K562 (cell line): ENCODE data around the gene TRIM49B. TPM values are rescaled to one million over a fixed set of nuclear protein-coding genes. Genes with fewer than 3 reads are reported as not detected.
"Not testable (repeated sequence)": the region's sequence is repeated elsewhere in the genome, so short reads cannot be mapped to it uniquely, and the experiment has no call there.

Experiments
- ATAC-seq: fragments of 200-7000 bp; cut with Tn5 transposase; 3 replicates; pipeline ENCODE4 v1.9.1; 2020; ENCODE audit warnings: moderate library complexity
- BruUV-seq: library from RNA; stranded (reverse); fragments of 400-500 nt; replicated peaks from 2 replicates; lab custom pipeline; 2021; lab: Mats Ljungman, UMichigan
- CTCF ChIA-PET: fragments of 300-600 bp; formaldehyde crosslinking; extraction: SDS; loops from one replicate; lab custom pipeline; 2021; ENCODE audit warnings: low intra/inter-chr PET ratio; lab: Yijun Ruan, JAX
- POLR2A ChIA-PET: fragments of 300-600, 350-650 bp; sonication (Branson Sonifier 250); formaldehyde crosslinking; extraction: SDS; loops from one replicate; lab custom pipeline; 2021; ENCODE audit warnings: antibody characterized with exemption, inconsistent platforms; lab: Yijun Ruan, JAX
- DNase-seq, 4 experiments: peaks; one replicate each; pipeline versions ENCODE4 v3.0.0 to v3.0.0-alpha.2; 2011 to 2018; ENCODE audit warnings: low spot score in 3 of 4, mixed read lengths in 3 of 4; ENCODE audit errors: extremely low read depth in 1 of 4
- FAIRE-seq: peaks from 2 replicates; lab custom pipeline; 2011; peaks lifted over from hg19 to GRCh38; lab: Jason Lieb, UNC
- H2AFZ ChIP-seq: 2 replicates; pipeline ENCODE4 v1.6.0; 2011; ENCODE audit warnings: low read depth, low read length, control low read depth, inconsistent platforms
- H3K27ac ChIP-seq: fragments of 200-600 bp; 3 replicates; pipeline ENCODE4 v1.8.0; 2011; ENCODE audit warnings: low read depth, mild to moderate bottlenecking, control low read depth, inconsistent platforms, low read length, moderate library complexity, mixed read lengths; ENCODE audit errors: extremely low read depth
- H3K27me3 ChIP-seq, 2 experiments: fragments of 300-600 bp in 1 of 2; 2 replicates in 1 of 2; 3 replicates in 1 of 2; pipeline versions ENCODE4 v1.6.0 to v1.8.0; 2011; ENCODE audit warnings: inconsistent platforms in 2 of 2, low read length in 2 of 2, mild to moderate bottlenecking in 1 of 2, mixed read lengths in 1 of 2, moderate library complexity in 1 of 2; ENCODE audit not compliant: control insufficient read depth in 2 of 2, insufficient read depth in 2 of 2
- H3K36me3 ChIP-seq: fragments of 300-600 bp; 3 replicates; pipeline ENCODE4 v1.8.0; 2011; ENCODE audit warnings: mild to moderate bottlenecking, low read length, inconsistent platforms; ENCODE audit not compliant: control insufficient read depth, insufficient read depth
- H3K4me1 ChIP-seq, 2 experiments: fragments of 200-600 bp in 1 of 2; replicated peaks in 1 of 2; 2 replicates in 1 of 2; 3 replicates in 1 of 2; pipeline versions ENCODE4 v1.5.1 to v1.8.0; 2011; ENCODE audit warnings: inconsistent platforms in 2 of 2, low read length in 2 of 2, mild to moderate bottlenecking in 1 of 2, mixed read lengths in 1 of 2, moderate library complexity in 1 of 2; ENCODE audit not compliant: control insufficient read depth in 2 of 2, insufficient read depth in 2 of 2
- H3K4me2 ChIP-seq: 2 replicates; pipeline ENCODE4 v1.6.1; 2011; ENCODE audit warnings: low read length, control low read depth, inconsistent platforms, mixed read lengths; ENCODE audit not compliant: insufficient read depth
- H3K4me3 ChIP-seq: fragments of 200-600 bp; sonication (generic), shearing (Covaris generic); 2 replicates; pipeline ENCODE4 v1.5.1; 2016; ENCODE audit warnings: control low read depth, inconsistent platforms
- H3K79me2 ChIP-seq: fragments of 200-600 bp; 3 replicates; pipeline ENCODE4 v1.8.0; 2011; ENCODE audit warnings: low read length, inconsistent platforms; ENCODE audit not compliant: control insufficient read depth, insufficient read depth
- H3K9ac ChIP-seq, 2 experiments: 2 replicates each; pipeline versions ENCODE4 v1.6.0 to v1.6.1; 2011; ENCODE audit warnings: low read depth in 2 of 2, low read length in 2 of 2, control low read depth in 1 of 2, inconsistent platforms in 1 of 2, mild to moderate bottlenecking in 1 of 2, mixed read lengths in 1 of 2; ENCODE audit not compliant: insufficient read depth in 1 of 2
- H3K9me1 ChIP-seq: one replicate; pipeline ENCODE4 v1.6.0; 2011; ENCODE audit warnings: inconsistent platforms, mild to moderate bottlenecking, low read length, moderate library complexity; ENCODE audit not compliant: control insufficient read depth, insufficient read depth
- H3K9me3 ChIP-seq: replicated peaks from 2 replicates; pipeline ENCODE4 v1.5.1; 2011; ENCODE audit warnings: low read depth, low read length, inconsistent platforms; ENCODE audit not compliant: control insufficient read depth, insufficient read depth
- H4K20me1 ChIP-seq: replicated peaks from 2 replicates; pipeline ENCODE4 v1.6.1; 2011; ENCODE audit warnings: low read length, inconsistent platforms, mixed read lengths; ENCODE audit not compliant: control insufficient read depth, insufficient read depth
- WGBS: fragments of 100-300 bp; shearing (Covaris generic); methylation state at CpG from one replicate; pipeline ENCODE4 v1.1.6; 2016; ENCODE audit warnings: low coverage, mixed read lengths; ENCODE audit not compliant: insufficient coverage; ENCODE audit errors: missing lambda C conversion rate; 5-methylcytosine and 5-hydroxymethylcytosine counted together
- in situ Hi-C: fragments of 300-500 bp; cut with MboI; formaldehyde crosslinking; loops from 4 replicates; pipeline ENCODE4 v1.15.0; 2018; ENCODE audit warnings: inconsistent platforms, mixed read lengths
- intact Hi-C: fragments of 100-400 bp; cut with micrococcal nuclease; formaldehyde crosslinking; loops from 2 replicates; pipeline ENCODE4 v1.14.2; 2022
- polyA plus RNA-seq, 8 experiments: library from polyadenylated mRNA; depleted of rRNA in 4 of 8; stranded (reverse) in 5 of 8; unstranded in 3 of 8; fragments of >200 nt; fragmentation: Nextera tagmentation in 2 of 8; fragmentation: Illumina TruSeq in 1 of 8; extraction: Ambion mirVana in 2 of 8; extraction: Trizol in 1 of 8; gene quantifications; 2 replicates each; pipeline versions ENCODE4 v1.2.1 to v1.2.3, GENCODE V29; 2011 to 2014; ENCODE audit warnings: inconsistent platforms in 1 of 8, missing spikeins in 1 of 8
- small RNA-seq: library from RNA; depleted of rRNA; stranded (forward); fragments of <200 nt; gene quantifications from one replicate; pipeline ENCODE3, GENCODE V24; 2014
- total RNA-seq, 7 experiments: library from RNA; depleted of rRNA in 6 of 7; stranded (reverse); fragments of >200 nt in 6 of 7; fragmentation: Illumina TruSeq in 2 of 7; extraction: Trizol in 2 of 7; gene quantifications; 2 replicates each; pipeline versions ENCODE4 v1.2.1 to v1.2.3, GENCODE V29; 2011 to 2021; ENCODE audit warnings: low replicate concordance in 1 of 7

TRIM49B gene
- total and polyA plus RNA-seq, 9 of the 15 experiments (the other 6 are each of a cell fraction or from before 2014, with no cell fraction given): not detected

DNA sequence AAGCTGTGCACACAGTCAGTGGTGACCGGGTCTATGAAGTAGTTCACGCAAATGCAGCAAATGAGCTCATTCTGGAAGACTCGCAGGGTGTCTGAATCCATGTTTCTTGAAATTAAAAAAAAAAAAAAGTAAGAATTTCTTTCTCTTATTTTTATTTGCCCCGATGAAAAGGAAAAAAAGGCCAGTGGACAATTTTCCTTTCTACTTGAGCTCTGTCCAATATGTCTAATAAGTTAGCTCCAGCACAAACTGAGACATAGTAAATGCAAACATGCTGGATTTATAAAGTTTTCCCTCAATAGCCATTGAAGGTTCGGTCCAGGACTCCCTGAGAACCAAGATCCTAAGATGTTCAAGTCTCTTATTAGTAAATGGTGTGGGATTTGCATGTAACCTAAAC is 30.4 kb downstream of the TRIM49B start, which contains the start of gene TRIM64C:
TSS of gene TRIM64C (minus strand) at position 101 of the 400 bp plus-strand sequence. CDS start at position 101, 0 bp downstream.
- CTCF ChIA-PET, H3K27ac ChIP-seq, H3K4me2 ChIP-seq, H3K36me3 ChIP-seq, H3K9ac ChIP-seq, H3K4me3 ChIP-seq, intact Hi-C loops, H3K79me2 ChIP-seq, H3K9me3 ChIP-seq, DNase-seq, H4K20me1 ChIP-seq, H3K4me1 ChIP-seq, FAIRE-seq, BruUV-seq, H3K9me1 ChIP-seq, in situ Hi-C loops, ATAC-seq, H3K27me3 ChIP-seq, POLR2A ChIA-PET, H2AFZ ChIP-seq: not testable (repeated sequence)
- 2% methylated on average over 4 of the region's 5 CpGs for WGBS

DNA sequence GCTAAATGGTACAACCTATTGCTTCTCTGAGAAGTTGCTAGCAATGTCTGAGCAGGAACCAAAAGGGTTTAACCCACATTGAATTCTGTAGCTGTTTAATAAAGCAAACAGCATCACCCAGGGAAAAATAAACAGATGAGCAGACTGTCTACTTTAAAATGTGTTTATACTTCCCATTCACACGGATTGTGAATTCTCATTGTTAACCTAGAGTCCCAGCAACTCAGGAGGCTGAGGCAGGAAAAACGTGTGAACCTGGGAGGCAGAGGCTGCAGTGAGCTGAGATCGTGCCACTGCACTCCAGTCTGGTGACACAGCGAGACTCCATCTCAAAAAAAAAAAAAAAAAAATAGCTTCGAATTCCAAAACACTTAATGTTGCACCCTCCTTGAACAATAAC is 41.3 kb downstream of the TRIM49B start:
- H3K9me1 ChIP-seq, ATAC-seq, FAIRE-seq, H3K4me3 ChIP-seq, H3K36me3 ChIP-seq, H3K27ac ChIP-seq, H3K9me3 ChIP-seq, H2AFZ ChIP-seq, CTCF ChIA-PET, in situ Hi-C loops, H4K20me1 ChIP-seq, BruUV-seq, H3K79me2 ChIP-seq, H3K4me1 ChIP-seq, H3K9ac ChIP-seq, H3K4me2 ChIP-seq, intact Hi-C loops, POLR2A ChIA-PET, H3K27me3 ChIP-seq, DNase-seq: not testable (repeated sequence)
- WGBS: 2% methylated on average over 5 of the region's 5 CpGs

Small RNA genes within 50 kb of the gene (small RNA-seq; reads per million reads assigned to genes)
- not detected for gene AC084851.1

Other genes with a start within 250 kb of the TRIM49B start
- gene TRIM51G, start 44.9 kb upstream of the TRIM49B start, total RNA-seq (2014; rRNA removed): not detected in 2 replicates
- not detected in 2 replicates for gene TRIM51G, start 44.9 kb upstream of the TRIM49B start, total RNA-seq (2014; rRNA removed; fragmentation: Illumina TruSeq; extraction: Trizol)
- not detected in 2 replicates for gene TRIM51G, start 44.9 kb upstream of the TRIM49B start, total RNA-seq (2015; rRNA removed; fragmentation: Illumina TruSeq; extraction: Trizol)
- gene TRIM51G, start 44.9 kb upstream of the TRIM49B start, total RNA-seq (2021): not detected in 2 replicates
- gene TRIM51G, start 44.9 kb upstream of the TRIM49B start, polyA plus RNA-seq (2011; rRNA removed): not detected in 2 replicates
- gene TRIM51G, start 44.9 kb upstream of the TRIM49B start, polyA plus RNA-seq (2014; fragmentation: Illumina TruSeq; extraction: Trizol): not detected in 2 replicates
- gene TRIM51G, start 44.9 kb upstream of the TRIM49B start, polyA plus RNA-seq (2014; fragmentation: Nextera tagmentation; extraction: Ambion mirVana): not detected
- not detected in 2 replicates for gene TRIM51G, start 44.9 kb upstream of the TRIM49B start, polyA plus RNA-seq (2014; rRNA removed)
- gene TRIM64C, start 30.3 kb downstream of the TRIM49B start, total RNA-seq (2014; rRNA removed): not detected in 2 replicates
- gene TRIM64C, start 30.3 kb downstream of the TRIM49B start, total RNA-seq (2014; rRNA removed; fragmentation: Illumina TruSeq; extraction: Trizol): not detected in 2 replicates
- gene TRIM64C, start 30.3 kb downstream of the TRIM49B start, total RNA-seq (2015; rRNA removed; fragmentation: Illumina TruSeq; extraction: Trizol): not detected in 2 replicates
- gene TRIM64C, start 30.3 kb downstream of the TRIM49B start, total RNA-seq (2021): not detected in 2 replicates
- not detected in 2 replicates for gene TRIM64C, start 30.3 kb downstream of the TRIM49B start, polyA plus RNA-seq (2011; rRNA removed)
- gene TRIM64C, start 30.3 kb downstream of the TRIM49B start, polyA plus RNA-seq (2014; fragmentation: Illumina TruSeq; extraction: Trizol): not detected in 2 replicates
- not detected for gene TRIM64C, start 30.3 kb downstream of the TRIM49B start, polyA plus RNA-seq (2014; fragmentation: Nextera tagmentation; extraction: Ambion mirVana)
- gene TRIM64C, start 30.3 kb downstream of the TRIM49B start, polyA plus RNA-seq (2014; rRNA removed): not detected in 2 replicates
- gene FOLH1, start 179.8 kb downstream of the TRIM49B start, total RNA-seq (2014; rRNA removed): not detected in 2 replicates
- not detected in 2 replicates for gene FOLH1, start 179.8 kb downstream of the TRIM49B start, total RNA-seq (2014; rRNA removed; fragmentation: Illumina TruSeq; extraction: Trizol)
- not detected in 2 replicates for gene FOLH1, start 179.8 kb downstream of the TRIM49B start, total RNA-seq (2015; rRNA removed; fragmentation: Illumina TruSeq; extraction: Trizol)
- not detected in 2 replicates for gene FOLH1, start 179.8 kb downstream of the TRIM49B start, total RNA-seq (2021)
- gene FOLH1, start 179.8 kb downstream of the TRIM49B start, polyA plus RNA-seq (2011; rRNA removed): not detected in 2 replicates
- gene FOLH1, start 179.8 kb downstream of the TRIM49B start, polyA plus RNA-seq (2014; fragmentation: Illumina TruSeq; extraction: Trizol): not detected in 2 replicates
- gene FOLH1, start 179.8 kb downstream of the TRIM49B start, polyA plus RNA-seq (2014; fragmentation: Nextera tagmentation; extraction: Ambion mirVana): not detected
- gene FOLH1, start 179.8 kb downstream of the TRIM49B start, polyA plus RNA-seq (2014; rRNA removed): not detected in 2 replicates